Measurements from ENCODE around the gene MTM1.

MTM1 gene

DNA sequence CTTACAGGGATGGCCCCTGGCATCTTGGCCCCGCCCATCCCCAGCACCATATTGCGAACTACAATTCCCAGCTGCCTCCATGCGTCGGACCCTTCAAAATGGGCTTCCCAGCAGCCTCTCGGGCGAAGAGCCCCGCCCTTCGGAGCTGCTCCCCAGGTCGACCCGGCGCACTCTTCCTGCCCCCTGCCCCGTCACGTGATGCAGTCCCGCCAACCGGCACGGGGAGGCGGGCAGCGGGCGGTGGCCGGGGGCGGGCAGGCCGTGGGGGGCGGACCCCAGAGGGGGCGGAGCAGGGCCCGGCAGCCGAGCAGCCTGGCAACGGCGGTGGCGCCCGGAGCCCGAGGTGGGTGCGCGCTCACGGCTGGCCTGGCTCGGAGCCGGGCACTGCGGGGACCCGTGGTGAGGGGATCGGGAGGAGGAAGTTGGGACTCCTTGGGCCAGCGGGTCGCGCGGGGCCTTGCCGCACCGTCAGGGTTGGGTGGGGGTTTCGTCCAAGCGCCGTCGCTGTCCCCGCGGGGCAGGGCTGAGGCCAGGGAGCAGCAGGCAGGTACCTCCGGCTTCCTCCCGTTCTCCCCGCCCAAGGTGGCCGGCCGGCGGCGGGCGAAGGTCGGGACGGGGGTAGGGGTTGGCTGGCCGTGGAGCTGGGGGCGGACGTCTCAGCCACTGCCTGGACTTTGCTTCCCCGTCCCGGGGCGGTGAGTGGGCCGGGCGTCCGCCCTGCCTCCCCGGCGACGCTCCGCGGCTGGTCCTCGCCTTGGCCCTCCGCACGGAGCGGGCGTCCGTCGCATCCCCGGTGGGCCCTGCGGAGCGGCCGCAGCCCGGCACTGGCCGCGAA lies at the start of gene MTM1:
Gene MTM1 (plus strand): TSS at position 302 of the 835 bp plus-strand sequence. CDS start 23,994 bp downstream, outside the sequence.
- Histone ChIP-seq H3K9me3 (ENCODE audit: control insufficient read depth, insufficient read depth, low read depth, low read length) (no peaks in the 10 kb centered on the region), H3K4me3 (ENCODE audit: low read depth, low read length) (peak within 1 kb of the TSS; percentile 77), H3K4me1 (ENCODE audit: control insufficient read depth, insufficient read depth, low read length) (no peaks in the 10 kb centered on the region), H3K27ac (ENCODE audit: extremely low read depth, low read depth, low read length) (peak within 1 kb of the TSS; percentile 39; the same call in 1 of the 2 replicates), H3K36me3 (ENCODE audit: control insufficient read depth in 2 of 2, insufficient read depth in 1 of 2, low read length in 2 of 2) (no peaks in the 10 kb centered on the region)
- ChIA-PET POLR2A (interaction anchor here (1.0 to 1.5 kb wide), 3 partner anchors 203 to 1029 kb away, joined by 3 read pairs; no protein-coding TSS in a partner anchor), CTCF (interaction anchor here (2.4 kb wide), 1 partner anchor 19 kb away, joined by 8 read pairs; no protein-coding TSS in a partner anchor)
- TF ChIP-seq ZNF223 (tag by site-specific recombination; IDR thresholded peaks at IDR 0.05), result no peak
- no peak for TF ChIP-seq ZNF121 (tag by site-specific recombination; IDR thresholded peaks at IDR 0.05)
- no peak for TF ChIP-seq SETDB1 (IDR thresholded peaks at IDR 0.05; ENCODE audit: insufficient read length, low read length)
- TF ChIP-seq ZNF449 (tag by site-specific recombination; IDR thresholded peaks at IDR 0.05), result peak; percentile 14; the same call in 1 of the 2 replicates
- TF ChIP-seq, protein P1, sequence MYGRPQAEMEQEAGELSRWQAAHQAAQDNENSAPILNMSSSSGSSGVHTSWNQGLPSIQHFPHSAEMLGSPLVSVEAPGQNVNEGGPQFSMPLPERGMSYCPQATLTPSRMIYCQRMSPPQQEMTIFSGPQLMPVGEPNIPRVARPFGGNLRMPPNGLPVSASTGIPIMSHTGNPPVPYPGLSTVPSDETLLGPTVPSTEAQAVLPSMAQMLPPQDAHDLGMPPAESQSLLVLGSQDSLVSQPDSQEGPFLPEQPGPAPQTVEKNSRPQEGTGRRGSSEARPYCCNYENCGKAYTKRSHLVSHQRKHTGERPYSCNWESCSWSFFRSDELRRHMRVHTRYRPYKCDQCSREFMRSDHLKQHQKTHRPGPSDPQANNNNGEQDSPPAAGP (tag by site-specific recombination; IDR thresholded peaks at IDR 0.05), result no peak
- peak; percentile 83 for TF ChIP-seq PATZ1 (tag by site-specific recombination; IDR thresholded peaks at IDR 0.05)
- TF ChIP-seq HOXA7 (CRISPR knock-in tag; IDR thresholded peaks at IDR 0.05; ENCODE audit: borderline replicate concordance), result no peak
- TF ChIP-seq EGR2 (tag by site-specific recombination; IDR thresholded peaks at IDR 0.05; ENCODE audit: low read depth), result 0 out of 2 replicates have a peak, but pooled peaks have one; percentile 8
- no peak for TF ChIP-seq ZNF175 (tag by site-specific recombination; IDR thresholded peaks at IDR 0.05)
- peak; percentile 57; the same call in 1 of the 2 replicates for TF ChIP-seq ZFHX2 (tag by site-specific recombination; conservative IDR thresholded peaks at IDR 0.05)
- TF ChIP-seq KLF10 (tag by site-specific recombination; IDR thresholded peaks at IDR 0.05), result peak; percentile 53
- peak; percentile 26; the same call in 1 of the 2 replicates for TF ChIP-seq ZIC2 (tag by site-specific recombination; IDR thresholded peaks at IDR 0.05)
- TF ChIP-seq, protein P2, sequence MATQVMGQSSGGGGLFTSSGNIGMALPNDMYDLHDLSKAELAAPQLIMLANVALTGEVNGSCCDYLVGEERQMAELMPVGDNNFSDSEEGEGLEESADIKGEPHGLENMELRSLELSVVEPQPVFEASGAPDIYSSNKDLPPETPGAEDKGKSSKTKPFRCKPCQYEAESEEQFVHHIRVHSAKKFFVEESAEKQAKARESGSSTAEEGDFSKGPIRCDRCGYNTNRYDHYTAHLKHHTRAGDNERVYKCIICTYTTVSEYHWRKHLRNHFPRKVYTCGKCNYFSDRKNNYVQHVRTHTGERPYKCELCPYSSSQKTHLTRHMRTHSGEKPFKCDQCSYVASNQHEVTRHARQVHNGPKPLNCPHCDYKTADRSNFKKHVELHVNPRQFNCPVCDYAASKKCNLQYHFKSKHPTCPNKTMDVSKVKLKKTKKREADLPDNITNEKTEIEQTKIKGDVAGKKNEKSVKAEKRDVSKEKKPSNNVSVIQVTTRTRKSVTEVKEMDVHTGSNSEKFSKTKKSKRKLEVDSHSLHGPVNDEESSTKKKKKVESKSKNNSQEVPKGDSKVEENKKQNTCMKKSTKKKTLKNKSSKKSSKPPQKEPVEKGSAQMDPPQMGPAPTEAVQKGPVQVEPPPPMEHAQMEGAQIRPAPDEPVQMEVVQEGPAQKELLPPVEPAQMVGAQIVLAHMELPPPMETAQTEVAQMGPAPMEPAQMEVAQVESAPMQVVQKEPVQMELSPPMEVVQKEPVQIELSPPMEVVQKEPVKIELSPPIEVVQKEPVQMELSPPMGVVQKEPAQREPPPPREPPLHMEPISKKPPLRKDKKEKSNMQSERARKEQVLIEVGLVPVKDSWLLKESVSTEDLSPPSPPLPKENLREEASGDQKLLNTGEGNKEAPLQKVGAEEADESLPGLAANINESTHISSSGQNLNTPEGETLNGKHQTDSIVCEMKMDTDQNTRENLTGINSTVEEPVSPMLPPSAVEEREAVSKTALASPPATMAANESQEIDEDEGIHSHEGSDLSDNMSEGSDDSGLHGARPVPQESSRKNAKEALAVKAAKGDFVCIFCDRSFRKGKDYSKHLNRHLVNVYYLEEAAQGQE (tag by site-specific recombination; IDR thresholded peaks at IDR 0.05), result peak; percentile 70
- TF ChIP-seq ZFP69B (tag by site-specific recombination; IDR thresholded peaks at IDR 0.05), result no peak
- TF ChIP-seq ZSCAN4 (tag by site-specific recombination; IDR thresholded peaks at IDR 0.05), result no peak
- TF ChIP-seq, protein P3, sequence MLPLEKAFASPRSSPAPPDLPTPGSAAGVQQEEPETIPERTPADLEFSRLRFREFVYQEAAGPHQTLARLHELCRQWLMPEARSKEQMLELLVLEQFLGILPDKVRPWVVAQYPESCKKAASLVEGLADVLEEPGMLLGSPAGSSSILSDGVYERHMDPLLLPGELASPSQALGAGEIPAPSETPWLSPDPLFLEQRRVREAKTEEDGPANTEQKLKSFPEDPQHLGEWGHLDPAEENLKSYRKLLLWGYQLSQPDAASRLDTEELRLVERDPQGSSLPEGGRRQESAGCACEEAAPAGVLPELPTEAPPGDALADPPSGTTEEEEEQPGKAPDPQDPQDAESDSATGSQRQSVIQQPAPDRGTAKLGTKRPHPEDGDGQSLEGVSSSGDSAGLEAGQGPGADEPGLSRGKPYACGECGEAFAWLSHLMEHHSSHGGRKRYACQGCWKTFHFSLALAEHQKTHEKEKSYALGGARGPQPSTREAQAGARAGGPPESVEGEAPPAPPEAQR (tag by site-specific recombination; IDR thresholded peaks at IDR 0.05), result no peak
- peak; percentile 16; the same call in 1 of the 2 replicates for TF ChIP-seq GLIS1 (tag by site-specific recombination; IDR thresholded peaks at IDR 0.05)
- peak; percentile 90 for TF ChIP-seq SP3 (tag by site-specific recombination; IDR thresholded peaks at IDR 0.05)
- TF ChIP-seq FEZF1 (tag by site-specific recombination; IDR thresholded peaks at IDR 0.05), result no peak
- TF ChIP-seq ZBTB6 (tag by site-specific recombination; IDR thresholded peaks at IDR 0.05), result no peak
- no peak for TF ChIP-seq BCL6B (tag by site-specific recombination; IDR thresholded peaks at IDR 0.05)
- 0 out of 2 replicates have a peak, but pooled peaks have one; percentile 17 for TF ChIP-seq ZNF792 (tag by site-specific recombination; IDR thresholded peaks at IDR 0.05)
- no peak for TF ChIP-seq ZNF23 (tag by site-specific recombination; IDR thresholded peaks at IDR 0.05; ENCODE audit: borderline replicate concordance)
